Activated CD8-positive, alpha-beta memory T cell treated with anti-CD3 and anti-CD28 coated beads for 36 hours (primary cell): Measurements from ENCODE around the gene PEX11A. TPM values are rescaled to one million over a fixed set of nuclear protein-coding genes. Genes with fewer than 3 reads are reported as not detected.

Experiments
- CTCF ChIA-PET: fragments of 350-600 bp; sonication (Branson Sonifier 250); formaldehyde crosslinking; loops from one replicate; lab custom pipeline; 2021; ENCODE audit warnings: antibody characterized with exemption; lab: Charles Lee
- POLR2A ChIA-PET: fragments of 350-600 bp; sonication (Branson Sonifier 250); formaldehyde crosslinking; loops from one replicate; lab custom pipeline; 2021; ENCODE audit warnings: antibody characterized with exemption; lab: Charles Lee
- total RNA-seq, 2 experiments: library from RNA; stranded (reverse); gene quantifications; one replicate each; pipeline ENCODE4 v1.2.3, GENCODE V29; 2021

PEX11A gene
- total RNA-seq, 2 experiments from 2014 or later, result 3.1 to 3.5 TPM

- ChIA-PET POLR2A (no interaction called here), CTCF (no interaction called here)
These were observed 30.0 kb downstream of the PEX11A start for GRCh38 chr15:89660556-89660955.

DNA sequence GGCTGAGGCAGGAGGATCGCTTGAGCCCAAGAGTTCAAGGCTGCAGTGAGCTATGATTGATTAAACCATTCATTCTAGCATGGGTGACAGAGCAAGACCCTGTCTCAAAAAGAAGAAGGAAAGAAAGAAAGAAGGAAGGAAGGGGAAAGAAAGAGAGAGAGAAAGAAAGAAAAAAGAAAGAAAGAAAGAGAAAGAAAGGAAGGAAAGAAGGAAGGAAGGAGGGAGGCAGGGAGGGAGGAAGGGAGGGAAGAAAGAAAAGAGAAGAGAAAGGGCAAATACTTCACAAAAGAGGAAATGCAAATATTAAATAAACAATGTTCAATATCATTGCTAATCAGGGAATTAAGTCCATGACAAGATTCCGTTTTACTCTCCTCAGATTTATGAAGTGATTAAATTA is 31.3 kb downstream of the PEX11A start:
- ChIA-PET CTCF (interaction anchor here (0.8 kb wide), 1 partner anchor 12 kb away, joined by 3 read pairs; no protein-coding TSS in a partner anchor), POLR2A (no interaction called here)

GRCh38 chr15:89657686-89658200 is 32.8 kb downstream of the PEX11A start:
- CTCF ChIA-PET, result no interaction called here

GRCh38 chr15:89656116-89656815 is 34.3 kb downstream of the PEX11A start:
- ChIA-PET POLR2A (no interaction called here), CTCF (no interaction called here)

More at GRCh38 chr15:89657686-89658200, 32.8 kb downstream of the PEX11A start:
- POLR2A ChIA-PET, result no interaction called here

- ChIA-PET CTCF (interaction anchor here (0.6 kb wide), 1 partner anchor 9 kb away, joined by 3 read pairs; no protein-coding TSS in a partner anchor), POLR2A (no interaction called here)
These were observed 35.4 kb downstream of the PEX11A start, which contains the start of gene KIF7 for GRCh38 chr15:89654847-89655805. KIF7 (minus strand) TSS chr15:89655467; CDS start chr15:89652930, 2,537 bp downstream.

DNA sequence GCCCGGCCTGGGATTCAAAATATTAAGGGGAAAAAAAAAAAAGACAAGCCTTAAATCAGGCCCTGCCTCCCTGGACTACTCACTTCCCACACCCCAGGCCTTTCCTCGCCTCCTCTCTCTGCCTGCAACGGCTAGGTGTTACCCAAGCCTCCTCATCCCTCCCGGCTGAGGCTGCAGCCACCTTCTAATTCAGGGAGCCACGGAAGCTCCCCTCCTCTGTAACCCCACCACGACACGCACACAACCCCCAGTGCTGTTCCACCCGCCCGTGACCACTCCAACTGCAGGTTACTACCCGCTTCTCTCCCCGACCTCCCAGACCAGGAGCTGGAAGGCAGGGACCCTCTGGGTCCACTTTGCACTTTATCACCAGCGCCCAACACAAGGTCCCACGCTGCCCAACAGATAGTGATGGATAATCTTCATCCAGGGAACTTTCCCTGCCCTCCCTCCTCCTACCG is 36.2 kb downstream of the PEX11A start:
- POLR2A ChIA-PET, result no interaction called here
- CTCF ChIA-PET, result no interaction called here

- ChIA-PET POLR2A (no interaction called here), CTCF (no interaction called here)
These were observed 37.0 kb downstream of the PEX11A start for GRCh38 chr15:89653578-89653977.

DNA sequence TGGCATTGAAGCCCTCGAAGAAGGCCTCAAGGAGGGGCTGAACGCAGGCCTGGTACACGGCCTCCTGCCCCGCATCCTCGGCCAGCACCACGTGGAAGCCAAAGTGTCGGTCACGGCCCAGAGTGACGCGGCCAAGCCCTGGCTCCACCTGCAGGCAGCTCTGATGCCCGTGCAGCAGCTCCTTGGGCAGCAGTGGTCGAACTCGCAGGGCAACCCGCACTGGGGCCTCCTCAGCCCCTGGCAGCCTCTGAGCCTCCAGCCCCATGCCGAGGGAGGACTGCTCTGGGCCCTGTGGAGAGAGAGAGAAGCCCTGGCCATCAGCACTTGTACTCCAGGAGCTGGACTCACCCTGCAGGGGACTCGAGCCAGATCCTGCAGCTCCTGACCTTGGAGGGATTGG is 37.9 kb downstream of the PEX11A start:
- POLR2A ChIA-PET, result interaction anchor here (0.6 kb wide), 1 partner anchor 365 kb away, joined by 6 read pairs; no protein-coding TSS in a partner anchor
- CTCF ChIA-PET, result no interaction called here

DNA sequence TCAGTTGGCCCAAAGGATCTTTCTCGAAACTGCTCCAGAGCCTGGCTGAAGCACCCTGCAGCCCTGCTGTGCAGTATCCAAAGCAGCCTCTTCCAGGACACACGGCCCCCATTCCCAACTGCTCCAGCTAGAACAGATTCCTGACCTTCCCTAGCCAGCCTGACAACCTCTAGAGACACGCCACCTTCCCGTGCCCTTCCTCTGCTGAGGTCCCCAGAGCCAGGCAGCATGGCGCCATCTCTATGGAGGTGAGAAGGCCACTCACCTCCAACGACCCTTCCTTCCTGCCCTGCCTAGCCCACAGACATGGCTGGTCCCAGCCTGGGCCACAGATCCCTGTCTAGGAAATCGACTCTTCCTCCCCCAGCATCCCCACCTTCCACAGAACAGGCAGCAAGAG is 38.4 kb downstream of the PEX11A start:
- CTCF ChIA-PET, result no interaction called here
- POLR2A ChIA-PET, result no interaction called here

- ChIA-PET POLR2A (no interaction called here), CTCF (interaction anchor here (1.1 kb wide), 1 partner anchor 116 kb away, joined by 3 read pairs; no protein-coding TSS in a partner anchor)
These were observed 40.8 kb downstream of the PEX11A start for GRCh38 chr15:89649716-89650115.

DNA sequence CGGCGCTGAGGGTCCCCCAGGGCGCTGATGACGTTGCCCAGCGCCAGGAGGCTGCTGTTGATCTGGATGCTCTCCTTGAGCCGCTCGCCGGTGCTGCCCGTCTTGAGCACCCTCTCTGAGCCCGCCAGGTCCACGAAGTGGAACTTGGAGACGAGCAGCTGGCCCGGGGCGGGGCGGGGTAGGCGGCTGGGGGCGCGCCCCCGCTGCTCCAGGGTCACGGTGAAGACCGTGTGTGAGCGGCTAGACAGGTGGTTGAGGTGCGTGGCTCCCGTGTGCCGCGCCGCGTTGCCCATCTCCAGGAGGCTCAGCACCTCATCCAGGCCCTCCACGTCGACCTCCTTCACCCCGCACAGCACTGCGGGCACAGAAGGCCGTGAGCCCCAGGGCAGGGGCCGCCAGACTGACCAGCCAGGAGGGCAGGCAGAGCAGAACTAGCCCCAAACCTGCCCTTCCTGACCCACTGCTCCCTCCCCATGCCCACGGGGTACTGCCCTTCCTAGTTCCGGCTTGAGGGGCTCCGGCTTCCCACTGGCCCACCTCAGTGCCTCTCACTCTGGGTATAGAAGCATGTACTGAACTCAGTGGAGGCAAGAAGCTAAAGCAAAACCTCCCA is 41.4 kb downstream of the PEX11A start:
- CTCF ChIA-PET, result interaction anchor here (1.1 kb wide), 1 partner anchor 117 kb away, joined by 3 read pairs; no protein-coding TSS in a partner anchor
- POLR2A ChIA-PET, result no interaction called here

DNA sequence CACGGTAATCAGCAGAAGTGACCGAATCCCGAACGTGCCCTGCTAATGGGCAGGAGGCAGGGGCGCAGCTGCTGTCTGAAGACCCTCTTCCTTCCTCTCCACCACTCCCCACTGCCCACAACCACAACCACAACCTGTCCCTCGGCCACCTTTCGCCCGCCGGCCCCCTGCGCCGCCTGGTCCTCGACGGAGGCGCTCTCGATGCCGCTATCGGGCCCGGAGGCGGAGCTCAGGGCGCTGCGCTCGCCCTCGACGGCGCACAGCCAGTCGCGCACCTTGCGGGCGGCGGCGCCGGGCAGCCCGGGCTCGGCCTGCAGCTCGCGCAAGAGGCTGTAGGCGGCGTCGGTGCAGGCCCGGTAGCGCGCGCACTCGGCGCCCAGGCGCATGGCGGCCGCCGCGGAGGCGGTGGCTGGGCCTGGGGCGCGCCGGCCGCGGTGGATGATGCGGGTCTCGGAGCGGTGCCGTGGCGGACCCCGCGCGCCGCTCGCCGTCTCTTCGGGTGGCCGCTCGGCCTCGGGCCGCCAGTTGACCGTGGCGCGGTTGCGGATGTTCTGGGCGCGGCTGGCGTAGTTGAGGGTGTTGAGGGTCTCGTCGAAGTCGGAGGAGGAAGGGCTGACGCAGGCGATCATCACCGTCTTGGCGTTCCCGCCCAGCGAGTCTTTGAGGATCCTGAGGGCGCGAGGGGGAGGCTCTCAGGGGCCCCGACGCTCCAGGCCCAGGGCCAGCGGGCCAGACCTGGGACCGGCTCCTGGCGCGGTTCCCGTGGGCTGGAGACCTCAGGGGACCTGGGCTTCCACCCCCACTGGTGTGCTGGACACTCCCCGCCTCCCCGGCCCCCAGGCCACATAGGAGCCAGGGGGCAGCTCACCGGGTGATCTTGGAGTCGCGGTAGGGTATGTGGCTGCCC is 42.2 kb downstream of the PEX11A start:
- ChIA-PET POLR2A (no interaction called here), CTCF (interaction anchor here (0.9 to 1.7 kb wide), 5 partner anchors 10 to 153 kb away, joined by 3 to 4 read pairs (median 3); partner anchors contain the start of gene PLIN1)

- ChIA-PET CTCF (interaction anchor here (0.9 to 1.7 kb wide), 7 partner anchors 8 to 152 kb away, joined by 3 to 4 read pairs (median 3); partner anchors contain the start of genes KIF7 and PLIN1), POLR2A (no interaction called here)
These were observed 43.2 kb downstream of the PEX11A start for GRCh38 chr15:89647191-89647851.

GRCh38 chr15:89646416-89647141 is 44.0 kb downstream of the PEX11A start:
- CTCF ChIA-PET, result interaction anchor here (1.1 to 1.7 kb wide), 5 partner anchors 9 to 83 kb away, joined by 3 to 4 read pairs (median 3); partner anchors contain the start of genes KIF7 and PLIN1
- POLR2A ChIA-PET, result no interaction called here

GRCh38 chr15:89645680-89646079 is 44.9 kb downstream of the PEX11A start:
- ChIA-PET CTCF (interaction anchor here (1.2 kb wide), 1 partner anchor 75 kb away, joined by 3 read pairs; no protein-coding TSS in a partner anchor), POLR2A (no interaction called here)

- POLR2A ChIA-PET, result no interaction called here
These were observed 48.4 kb downstream of the PEX11A start for GRCh38 chr15:89642106-89642505.

GRCh38 chr15:89641053-89641452 is 49.5 kb downstream of the PEX11A start:
- POLR2A ChIA-PET, result interaction anchor here (0.6 kb wide), 1 partner anchor 390 kb away, joined by 4 read pairs; no protein-coding TSS in a partner anchor
- CTCF ChIA-PET, result no interaction called here

More at GRCh38 chr15:89642106-89642505, 48.4 kb downstream of the PEX11A start:
- CTCF ChIA-PET, result no interaction called here
